MM.1S (cell line): ENCODE measurements around the gene HDAC3.

Experiments
- EZH2 ChIP-seq: fragments of 300-600 bp; sonication (generic); optimal IDR thresholded peaks from 2 replicates; pipeline ENCODE3; 2017; ENCODE audit warnings: low read depth, mild to moderate bottlenecking, antibody characterized with exemption, low read length, mixed read lengths
- EZH2phosphoT487 ChIP-seq: fragments of 300-600 bp; sonication (generic); IDR thresholded peaks from 2 replicates; pipeline ENCODE4 v1.6.1; 2018; ENCODE audit warnings: antibody characterized with exemption, low read length
- TF ChIP-seq, protein P1 (sequence below): fragments of 300-600 bp; sonication (generic); IDR thresholded peaks from 2 replicates; pipeline ENCODE4 v1.5.1; 2016; ENCODE audit warnings: antibody characterized with exemption, low read length, mixed read lengths

DNA sequence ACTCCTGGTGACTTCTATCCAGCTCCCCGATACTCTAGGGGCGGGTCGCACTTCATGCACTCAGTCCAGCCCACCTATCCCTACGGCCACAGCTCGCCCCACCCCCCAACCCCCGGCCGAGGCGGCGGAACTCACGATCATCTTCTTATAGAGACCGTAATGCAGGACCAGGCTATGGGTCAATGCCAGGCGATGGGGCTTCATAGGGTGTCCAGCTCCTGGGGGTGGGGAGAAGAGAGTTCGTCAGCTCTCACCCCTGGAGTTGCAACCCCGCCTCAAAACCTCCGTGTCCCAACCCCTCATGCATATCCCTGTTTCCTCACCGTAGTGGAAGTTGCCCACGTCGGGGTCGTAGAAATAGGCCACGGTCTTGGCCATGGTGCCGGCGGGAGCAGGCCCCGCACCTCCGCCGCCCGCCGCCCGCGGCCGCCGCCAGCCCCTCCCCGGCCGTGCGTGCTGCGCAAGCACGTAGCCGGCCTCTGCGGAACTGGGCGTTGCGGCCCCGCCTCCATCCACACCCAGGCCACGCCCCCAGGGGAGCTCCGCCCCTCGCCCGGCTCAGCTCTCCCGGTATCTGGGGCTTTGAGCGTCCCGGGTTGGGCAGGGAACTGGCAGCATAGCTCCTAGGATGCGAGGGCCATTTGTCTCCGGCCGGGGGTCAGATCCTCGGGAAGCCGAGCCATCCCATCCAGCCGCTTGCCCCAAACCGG lies at the start of gene HDAC3, which contains the start of gene RELL2:
- TF ChIP-seq EZH2: no peak
- TF ChIP-seq EZH2phosphoT487: no peak
- TF ChIP-seq, protein P1, sequence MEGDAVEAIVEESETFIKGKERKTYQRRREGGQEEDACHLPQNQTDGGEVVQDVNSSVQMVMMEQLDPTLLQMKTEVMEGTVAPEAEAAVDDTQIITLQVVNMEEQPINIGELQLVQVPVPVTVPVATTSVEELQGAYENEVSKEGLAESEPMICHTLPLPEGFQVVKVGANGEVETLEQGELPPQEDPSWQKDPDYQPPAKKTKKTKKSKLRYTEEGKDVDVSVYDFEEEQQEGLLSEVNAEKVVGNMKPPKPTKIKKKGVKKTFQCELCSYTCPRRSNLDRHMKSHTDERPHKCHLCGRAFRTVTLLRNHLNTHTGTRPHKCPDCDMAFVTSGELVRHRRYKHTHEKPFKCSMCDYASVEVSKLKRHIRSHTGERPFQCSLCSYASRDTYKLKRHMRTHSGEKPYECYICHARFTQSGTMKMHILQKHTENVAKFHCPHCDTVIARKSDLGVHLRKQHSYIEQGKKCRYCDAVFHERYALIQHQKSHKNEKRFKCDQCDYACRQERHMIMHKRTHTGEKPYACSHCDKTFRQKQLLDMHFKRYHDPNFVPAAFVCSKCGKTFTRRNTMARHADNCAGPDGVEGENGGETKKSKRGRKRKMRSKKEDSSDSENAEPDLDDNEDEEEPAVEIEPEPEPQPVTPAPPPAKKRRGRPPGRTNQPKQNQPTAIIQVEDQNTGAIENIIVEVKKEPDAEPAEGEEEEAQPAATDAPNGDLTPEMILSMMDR: no peak
